ENCODE data around the gene IRF4.

GRCh38 chr6:456887-457286, 65.3 kb downstream of the IRF4 start:
- no peak for TF ChIP-seq POLR2A (IDR thresholded peaks at IDR 0.05)
- no peak for TF ChIP-seq CTCF (IDR thresholded peaks at IDR 0.05)
